Stimulated activated naive CD8-positive, alpha-beta T cell treated with anti-CD3 and anti-CD28 coated beads, Interleukin-15, Interleukin-2, amounts not matched to agents 100 U/mL and 50 U/mL, for 24 hours (primary cell): ENCODE data around the gene DENND2A.
"Not testable (repeated sequence)": the region's sequence is repeated elsewhere in the genome, so short reads cannot be mapped to it uniquely, and the experiment has no call there.

Experiments used
- ATAC-seq: fragments of 150-1000 bp; cut with Tn5 transposase; one replicate; pipeline ENCODE4 v1.10.0; 2021
- DNase-seq: peaks from one replicate; pipeline ENCODE4 v3.0.0; 2021

DENND2A gene, protein sequence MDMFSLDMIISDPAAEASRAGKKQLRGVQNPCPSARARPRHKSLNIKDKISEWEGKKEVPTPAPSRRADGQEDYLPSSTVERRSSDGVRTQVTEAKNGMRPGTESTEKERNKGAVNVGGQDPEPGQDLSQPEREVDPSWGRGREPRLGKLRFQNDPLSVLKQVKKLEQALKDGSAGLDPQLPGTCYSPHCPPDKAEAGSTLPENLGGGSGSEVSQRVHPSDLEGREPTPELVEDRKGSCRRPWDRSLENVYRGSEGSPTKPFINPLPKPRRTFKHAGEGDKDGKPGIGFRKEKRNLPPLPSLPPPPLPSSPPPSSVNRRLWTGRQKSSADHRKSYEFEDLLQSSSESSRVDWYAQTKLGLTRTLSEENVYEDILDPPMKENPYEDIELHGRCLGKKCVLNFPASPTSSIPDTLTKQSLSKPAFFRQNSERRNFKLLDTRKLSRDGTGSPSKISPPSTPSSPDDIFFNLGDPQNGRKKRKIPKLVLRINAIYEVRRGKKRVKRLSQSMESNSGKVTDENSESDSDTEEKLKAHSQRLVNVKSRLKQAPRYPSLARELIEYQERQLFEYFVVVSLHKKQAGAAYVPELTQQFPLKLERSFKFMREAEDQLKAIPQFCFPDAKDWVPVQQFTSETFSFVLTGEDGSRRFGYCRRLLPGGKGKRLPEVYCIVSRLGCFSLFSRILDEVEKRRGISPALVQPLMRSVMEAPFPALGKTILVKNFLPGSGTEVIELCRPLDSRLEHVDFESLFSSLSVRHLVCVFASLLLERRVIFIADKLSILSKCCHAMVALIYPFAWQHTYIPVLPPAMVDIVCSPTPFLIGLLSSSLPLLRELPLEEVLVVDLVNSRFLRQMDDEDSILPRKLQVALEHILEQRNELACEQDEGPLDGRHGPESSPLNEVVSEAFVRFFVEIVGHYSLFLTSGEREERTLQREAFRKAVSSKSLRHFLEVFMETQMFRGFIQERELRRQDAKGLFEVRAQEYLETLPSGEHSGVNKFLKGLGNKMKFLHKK

DNA sequence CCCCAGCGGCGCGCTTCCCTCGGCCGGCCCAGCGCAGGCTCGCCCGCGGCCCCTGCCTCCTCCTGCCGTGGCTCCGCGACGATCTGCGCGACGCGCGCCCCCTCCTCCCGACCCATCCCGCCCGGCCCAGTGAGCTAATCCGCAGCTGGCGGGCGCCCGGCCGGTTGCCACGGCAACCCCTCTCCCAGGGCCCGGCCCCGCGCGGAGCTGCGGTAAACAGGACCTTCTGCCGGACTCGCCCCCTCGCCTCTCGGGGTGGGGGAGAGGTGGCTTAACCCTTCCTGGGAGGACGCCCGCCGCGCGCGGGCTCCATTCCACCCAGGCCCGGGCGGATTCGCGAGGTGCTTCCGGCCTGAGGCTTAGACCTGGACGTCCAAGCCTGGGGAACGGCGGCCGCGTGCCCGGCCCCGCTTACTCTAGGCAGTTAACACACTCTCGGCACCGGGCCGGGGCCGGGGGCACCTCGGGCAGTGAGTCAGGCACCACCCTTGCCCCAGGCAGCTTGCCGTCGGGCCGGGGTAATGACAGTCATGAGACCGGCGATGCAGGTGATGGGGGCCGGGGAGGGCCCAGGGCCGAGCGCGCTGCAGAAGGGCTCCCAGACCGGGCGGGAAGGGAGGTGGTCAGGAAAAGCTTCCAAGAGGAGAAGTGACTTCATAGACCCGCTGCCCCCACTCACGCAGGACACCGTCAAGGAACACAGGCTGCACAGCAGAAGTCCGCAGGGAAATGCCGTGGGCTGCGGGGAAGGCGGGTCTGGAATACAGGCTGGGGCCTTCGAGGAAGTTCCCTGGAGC is at the start of gene DENND2A:
Gene DENND2A (minus strand): TSS at position 87 of the 797 bp plus-strand sequence. CDS start 38,416 bp downstream, outside the sequence.
- DNase-seq (peak; percentile 13), ATAC-seq (peak; percentile 10)

DNA sequence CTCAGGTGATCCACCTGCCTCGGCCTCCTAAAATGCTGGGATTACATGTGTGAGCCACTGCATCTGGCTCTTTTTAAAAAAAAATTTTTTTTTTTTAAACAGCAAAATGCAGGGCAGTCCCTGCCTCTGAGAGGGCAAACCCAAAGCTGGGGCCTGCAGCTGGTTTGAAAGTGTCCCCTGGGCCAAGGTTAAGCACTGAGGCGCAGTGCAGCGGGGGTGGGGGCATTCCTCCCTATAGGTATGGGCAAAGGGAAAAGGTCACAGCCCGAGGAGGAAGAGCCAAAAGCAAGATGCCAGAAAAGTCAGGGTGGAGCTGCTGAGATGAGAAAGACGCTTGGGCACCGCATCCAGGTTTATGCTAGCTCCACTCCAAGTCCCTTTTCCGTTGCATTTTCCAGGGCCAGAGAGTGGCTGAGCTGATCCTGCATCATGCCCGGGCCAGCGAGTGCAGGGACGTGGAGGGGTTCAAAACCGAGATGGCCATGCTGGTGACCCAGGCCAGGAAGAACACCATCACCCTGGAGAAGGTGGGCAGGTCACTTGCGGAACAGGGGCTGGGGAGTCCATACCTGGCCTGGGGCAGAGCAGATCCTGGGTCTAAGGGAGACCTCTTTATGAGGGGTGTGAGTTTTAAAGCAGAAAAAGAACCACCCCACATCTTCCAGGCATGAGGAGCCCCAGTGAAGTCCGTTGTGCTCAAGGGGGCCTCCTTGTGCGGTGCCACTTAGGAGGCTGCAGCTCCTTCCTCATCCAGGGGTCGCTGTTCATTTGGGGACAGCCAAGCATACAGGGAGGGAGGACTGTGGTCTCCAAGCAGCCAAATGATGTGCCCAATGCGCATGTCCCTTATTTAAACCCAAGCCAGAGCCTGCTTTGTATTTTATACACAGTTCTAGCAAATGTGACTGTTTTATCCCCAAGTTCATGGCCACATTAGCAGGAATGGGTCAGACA is 48.9 kb upstream of the DENND2A start:
- no peak for DNase-seq
- no peak for ATAC-seq

- ATAC-seq (no peak), DNase-seq (no peak)
Measured at GRCh38 chr7:140688341-140688740, 47.7 kb upstream of the DENND2A start.

DNA sequence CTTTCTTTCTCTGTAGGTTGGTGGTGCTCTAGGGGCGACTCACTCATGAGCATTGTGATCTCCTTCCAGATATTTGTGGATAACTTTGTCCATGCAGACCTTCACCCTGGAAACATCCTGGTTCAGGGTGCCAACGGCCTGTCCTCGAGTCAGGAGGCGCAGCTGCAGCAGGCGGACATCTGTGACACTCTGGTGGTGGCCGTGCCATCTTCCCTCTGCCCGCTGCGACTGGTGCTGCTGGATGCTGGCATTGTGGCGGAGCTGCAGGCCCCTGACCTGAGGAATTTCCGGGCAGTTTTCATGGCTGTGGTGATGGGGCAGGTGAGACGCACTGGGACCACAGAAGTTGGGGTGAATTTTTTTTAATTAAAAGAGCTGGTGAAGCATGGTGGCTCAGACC is 46.3 kb upstream of the DENND2A start:
- no peak for ATAC-seq
- no peak for DNase-seq

DNA sequence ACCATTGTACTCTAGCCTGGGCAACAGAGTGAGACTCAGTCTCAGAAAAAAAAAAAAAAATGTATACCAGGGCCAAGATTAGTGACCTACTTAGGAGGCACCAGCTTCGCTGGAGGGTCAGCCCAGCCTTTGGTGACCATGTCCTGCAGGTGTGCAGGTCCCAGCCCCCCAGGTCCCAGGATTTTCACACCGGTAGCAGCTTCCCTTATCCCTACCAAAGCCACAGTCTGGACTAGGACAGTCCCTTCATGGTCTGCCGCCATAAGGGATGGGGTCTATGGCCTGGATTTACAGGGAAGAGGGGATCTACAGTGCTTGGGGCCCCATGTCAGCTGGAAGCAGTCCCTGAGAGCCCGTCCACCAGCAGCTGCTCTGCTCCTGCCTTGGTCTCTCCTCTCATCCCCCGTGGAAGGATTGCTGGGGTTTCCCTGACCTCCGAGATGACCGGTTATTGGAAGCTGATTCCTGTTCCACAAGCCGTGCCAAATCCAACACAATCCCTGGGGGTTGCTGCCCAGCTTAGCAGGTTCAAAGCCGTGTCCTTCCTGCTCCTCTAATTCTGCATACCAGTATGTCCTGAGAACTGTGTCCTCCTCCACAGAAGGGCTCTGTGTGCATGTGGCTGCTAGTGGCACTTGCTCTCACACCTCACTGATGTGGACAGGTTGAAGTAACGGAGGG is 44.9 kb upstream of the DENND2A start:
- ATAC-seq (no peak), DNase-seq (no peak)

DNA sequence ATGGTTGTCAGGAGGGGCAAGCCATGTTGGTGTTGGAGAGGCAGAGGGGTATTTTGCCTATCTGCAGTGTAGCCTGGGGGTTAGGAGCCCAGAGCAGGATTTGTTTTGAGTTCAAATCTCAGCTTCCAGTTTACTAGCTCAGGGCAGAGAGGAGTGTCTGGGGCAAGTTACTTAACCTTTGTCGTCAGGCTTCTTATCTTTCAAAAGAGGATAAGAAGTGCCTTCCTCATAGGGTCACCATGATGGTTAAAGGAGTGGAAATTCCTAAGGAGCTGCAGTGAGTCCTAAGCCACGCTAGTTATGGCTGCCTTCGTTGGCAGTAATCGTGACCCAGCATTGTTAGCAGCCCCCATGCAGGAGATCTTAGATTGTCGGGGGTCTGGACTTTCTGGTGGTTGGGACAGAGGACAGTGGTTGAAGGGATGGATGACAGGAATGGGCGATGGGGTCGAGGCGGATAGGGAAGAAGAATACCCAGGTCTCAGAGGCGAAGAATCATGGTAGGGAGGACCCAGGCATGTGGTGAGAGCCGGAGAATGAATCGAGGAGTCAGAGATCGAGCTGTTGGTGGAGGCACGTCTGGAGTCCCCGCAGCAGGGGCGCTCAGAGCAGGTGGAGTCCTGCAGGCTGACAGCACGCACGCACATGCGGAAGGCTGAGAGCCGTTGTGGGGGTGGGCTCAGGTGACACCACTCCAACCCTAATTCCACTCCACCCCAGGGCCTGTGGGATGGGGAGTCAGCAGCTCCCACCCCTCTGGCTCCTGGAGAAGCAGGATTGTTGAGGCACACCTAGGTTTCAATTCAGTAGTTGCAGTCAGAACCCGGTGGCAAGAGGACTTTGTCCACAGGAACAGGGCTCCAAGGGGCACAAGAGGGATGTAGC is 43.7 kb upstream of the DENND2A start:
- DNase-seq (no peak), ATAC-seq (no peak)

DNA sequence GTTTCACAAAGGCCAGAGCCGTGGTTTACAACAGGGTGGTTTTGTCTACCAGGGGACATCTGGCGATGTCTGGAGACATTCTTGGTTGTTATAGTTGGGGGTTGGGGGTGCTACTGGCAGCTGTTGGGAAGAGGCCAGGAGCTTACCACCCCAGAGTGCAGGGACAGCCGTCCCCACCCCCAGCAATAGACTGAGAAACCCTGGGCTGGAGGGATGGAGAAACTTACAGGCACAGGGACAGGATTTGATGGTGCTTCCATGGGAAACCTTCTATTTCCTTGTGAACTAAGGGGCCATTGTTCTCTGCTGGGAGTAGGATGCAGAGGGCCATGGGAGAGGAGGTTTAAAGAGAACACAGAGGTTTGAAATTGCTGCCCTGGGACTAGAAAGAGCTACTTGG is 43.0 kb upstream of the DENND2A start:
- no peak for DNase-seq

GRCh38 chr7:140681766-140682165 is 41.2 kb upstream of the DENND2A start:
- ATAC-seq (no peak), DNase-seq (no peak)

More for the DNA sequence above, 43.0 kb upstream of the DENND2A start:
- no peak for ATAC-seq

- DNase-seq, result no peak
- no peak for ATAC-seq
Measured at GRCh38 chr7:140680886-140681285, 40.3 kb upstream of the DENND2A start.

GRCh38 chr7:140679186-140679585 is 38.6 kb upstream of the DENND2A start:
- ATAC-seq (no peak), DNase-seq (no peak)

DNA sequence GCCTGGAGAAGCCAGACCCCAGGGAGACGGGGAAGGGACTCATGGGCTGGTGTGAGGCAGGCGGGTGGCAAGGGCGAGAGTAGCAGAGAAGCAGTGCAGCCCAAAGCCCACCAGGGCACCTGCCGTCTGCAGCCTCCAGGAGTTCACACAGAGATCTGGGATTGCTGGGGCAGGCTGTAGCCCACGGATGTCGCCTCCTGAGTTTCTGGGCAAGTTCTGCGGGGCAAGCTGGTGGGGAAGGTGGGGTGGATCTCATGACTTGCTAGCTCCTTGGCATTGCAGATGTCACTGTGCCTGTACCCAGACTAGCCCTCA is 38.2 kb upstream of the DENND2A start:
- ATAC-seq, result no peak
- no peak for DNase-seq

- DNase-seq, result no peak
- ATAC-seq, result no peak
Measured at GRCh38 chr7:140678081-140678815, 37.6 kb upstream of the DENND2A start.

- no peak for ATAC-seq
- DNase-seq, result no peak
Measured at GRCh38 chr7:140677496-140677895, 36.9 kb upstream of the DENND2A start.

- not testable (repeated sequence) for DNase-seq, ATAC-seq
Measured at GRCh38 chr7:140676956-140677355, 36.3 kb upstream of the DENND2A start.

- DNase-seq (no peak), ATAC-seq (no peak)
Measured at GRCh38 chr7:140676306-140676705, 35.7 kb upstream of the DENND2A start.

DNA sequence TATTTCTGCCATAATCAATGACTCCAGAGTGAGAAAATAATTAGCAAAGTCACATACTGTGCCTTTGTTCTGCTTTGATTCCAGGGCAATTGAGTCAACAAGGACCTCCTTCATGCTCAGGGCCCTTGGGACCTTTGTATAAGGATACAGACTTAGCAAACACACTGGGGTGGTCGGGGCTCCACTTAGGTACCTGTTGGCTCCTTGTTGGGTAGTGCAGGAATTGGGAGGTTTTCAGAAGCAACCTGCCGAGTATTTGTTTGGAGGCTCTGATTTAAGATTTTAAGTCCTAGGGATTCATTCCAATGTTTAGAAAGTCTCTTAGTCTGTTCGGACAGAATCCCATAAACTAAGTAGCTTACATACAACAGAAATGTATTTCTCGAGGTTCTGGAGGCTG is 35.1 kb upstream of the DENND2A start:
- no peak for ATAC-seq
- DNase-seq, result no peak

GRCh38 chr7:140674899-140675701 is 34.5 kb upstream of the DENND2A start:
- DNase-seq, result no peak
- ATAC-seq, result no peak

DNA sequence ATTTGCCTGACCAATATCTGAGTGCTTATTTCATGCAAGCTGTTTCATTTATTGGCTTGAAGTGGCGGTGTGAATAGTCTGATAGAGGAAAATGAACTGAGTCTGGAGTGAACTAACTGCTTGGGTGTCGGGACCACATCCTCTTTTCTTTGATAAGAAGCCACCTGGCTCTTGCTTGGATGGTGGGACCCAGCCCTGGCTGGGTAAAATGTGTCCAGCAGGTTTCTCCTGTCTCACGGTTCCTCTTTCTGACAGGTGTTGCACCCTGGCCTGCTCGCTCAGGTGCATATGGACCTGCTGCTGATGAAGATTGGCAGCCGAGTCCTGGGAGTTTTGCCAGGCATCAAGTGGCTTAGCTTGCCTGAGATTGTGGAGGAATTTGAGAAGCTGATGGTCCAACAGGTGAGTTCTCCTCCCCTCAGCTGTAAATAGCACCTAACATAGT is 33.8 kb upstream of the DENND2A start:
- no peak for DNase-seq
- ATAC-seq, result no peak
